HG03139 (cell line): Measurements from ENCODE around the gene MIB1.

ENCODE experiments used
- ATAC-seq: cut with Tn5 transposase; IDR thresholded peaks from one replicate; pipeline ENCODE4 v1.9.1; 2021; ENCODE audit not compliant: unreplicated experiment

The MIB1 gene

DNA sequence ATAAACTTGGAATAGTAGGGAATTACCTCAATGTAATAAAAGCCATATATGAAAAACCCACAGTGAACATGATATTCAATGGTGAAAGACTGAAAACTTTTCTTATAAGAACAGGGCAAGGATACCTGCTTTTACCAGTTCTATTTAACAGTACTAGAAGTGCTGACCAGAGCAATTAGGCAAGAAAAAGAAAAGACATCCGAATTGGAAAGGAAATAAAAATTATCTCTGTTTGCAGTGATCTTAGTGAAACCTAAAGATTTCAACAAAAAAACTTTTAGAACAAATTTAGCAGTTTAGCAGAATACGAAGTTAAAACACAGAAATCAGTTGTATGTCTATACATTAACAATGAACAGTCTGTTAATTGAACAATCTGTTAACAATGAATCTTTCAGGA is 69.1 kb downstream of the MIB1 start:
- no peak for ATAC-seq

- no peak for ATAC-seq
These were observed 74.5 kb downstream of the MIB1 start for GRCh38 chr18:21815101-21815500.

- ATAC-seq = no peak
These were observed 79.6 kb downstream of the MIB1 start for GRCh38 chr18:21820033-21820810.

GRCh38 chr18:21820811-21821143 is 80.2 kb downstream of the MIB1 start:
- ATAC-seq = no peak

GRCh38 chr18:21823848-21824247 is 83.3 kb downstream of the MIB1 start:
- ATAC-seq = no peak

DNA sequence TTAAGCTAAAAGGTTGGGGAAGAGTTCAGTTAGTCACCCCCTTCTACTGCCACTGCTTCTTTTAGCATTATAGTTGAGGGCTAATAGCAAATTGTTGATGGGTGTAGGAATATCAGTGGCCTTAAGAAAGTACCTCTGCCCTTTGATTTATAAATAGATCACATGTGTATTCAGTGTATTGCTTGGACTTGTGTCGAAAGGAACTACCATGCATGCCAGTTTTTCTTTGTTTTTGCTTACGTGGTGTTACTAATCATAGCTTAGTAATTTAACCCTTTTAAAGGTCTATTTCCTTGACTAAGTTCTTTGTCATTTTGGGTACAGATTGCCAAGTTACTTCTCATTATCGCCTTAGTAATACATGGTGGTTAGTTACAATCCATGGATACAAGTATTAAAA is 85.6 kb downstream of the MIB1 start:
- ATAC-seq = no peak

- ATAC-seq = no peak
These were observed 86.2 kb downstream of the MIB1 start for GRCh38 chr18:21826641-21827302.

DNA sequence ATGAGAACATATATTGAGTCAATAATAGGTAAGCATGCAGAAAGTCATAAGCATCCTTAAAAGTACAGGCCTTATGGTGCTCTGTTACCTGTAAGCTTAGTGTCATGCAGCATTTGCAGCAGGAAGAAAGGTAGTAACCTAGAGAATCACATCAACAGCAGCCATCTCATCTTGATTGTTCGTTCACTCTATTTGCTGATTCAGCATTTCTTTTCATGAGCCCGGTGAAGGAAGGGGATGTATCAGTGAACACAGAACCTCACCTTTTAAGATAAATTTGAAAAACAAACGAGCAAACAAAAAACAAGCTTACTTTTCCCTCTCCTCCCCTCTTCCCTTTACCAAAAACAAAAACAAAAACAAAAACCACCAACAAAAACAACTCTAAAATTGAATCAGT is 89.9 kb downstream of the MIB1 start:
- ATAC-seq = no peak

DNA sequence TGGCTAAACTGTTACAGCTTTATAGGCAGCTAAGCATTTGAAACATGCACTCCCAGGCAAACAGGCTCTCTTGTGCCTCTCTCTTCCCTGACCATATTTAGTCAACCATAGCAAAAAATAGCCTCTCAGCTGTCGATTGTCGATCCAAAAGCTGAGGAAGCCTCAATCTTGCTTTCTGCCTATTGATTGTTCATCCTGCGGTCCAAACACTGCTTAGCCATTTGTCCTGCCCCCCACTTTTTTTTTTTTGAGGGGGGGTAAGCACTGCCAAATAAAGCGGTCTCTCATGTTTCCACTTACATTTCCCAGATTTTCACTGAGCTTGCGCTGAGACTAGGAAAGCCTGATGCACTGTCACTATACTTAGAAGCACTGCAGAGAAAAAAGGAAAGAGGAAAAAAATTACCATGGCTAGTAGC is 90.8 kb downstream of the MIB1 start:
- ATAC-seq = no peak

DNA sequence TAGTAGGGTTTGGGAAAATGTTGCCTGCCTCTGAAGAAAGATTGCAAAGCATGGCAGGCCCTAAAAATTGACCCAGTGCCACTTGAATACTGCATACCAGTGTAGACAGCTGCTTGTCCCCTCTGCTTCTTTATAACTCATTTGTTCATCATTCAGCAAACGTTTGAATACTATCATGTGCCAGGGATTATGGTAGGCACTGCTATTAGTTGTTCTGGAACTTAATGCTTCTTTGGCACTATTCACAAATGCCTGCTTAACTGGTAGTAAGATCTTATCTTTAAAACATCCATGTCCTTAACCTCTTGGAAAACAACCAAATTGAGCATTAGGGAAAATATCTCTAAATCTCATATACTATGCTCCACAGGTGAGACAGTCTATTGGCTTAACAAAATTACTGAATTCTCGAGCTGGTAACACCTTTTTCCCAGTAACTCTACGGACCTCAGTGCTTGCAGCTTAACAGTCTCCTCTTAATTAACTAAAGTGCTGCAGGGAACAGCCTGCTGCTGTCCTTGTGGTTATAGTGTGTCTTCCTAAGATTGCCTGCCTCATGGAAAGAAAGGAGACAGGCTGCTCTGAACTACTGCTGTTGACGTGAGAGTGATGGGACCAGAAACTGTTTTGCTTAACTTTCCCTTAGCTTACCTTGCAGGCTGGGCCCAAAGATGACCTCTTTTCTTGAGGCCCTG is 93.2 kb downstream of the MIB1 start:
- ATAC-seq = no peak

GRCh38 chr18:21834299-21834660 is 93.7 kb downstream of the MIB1 start:
- no peak for ATAC-seq

DNA sequence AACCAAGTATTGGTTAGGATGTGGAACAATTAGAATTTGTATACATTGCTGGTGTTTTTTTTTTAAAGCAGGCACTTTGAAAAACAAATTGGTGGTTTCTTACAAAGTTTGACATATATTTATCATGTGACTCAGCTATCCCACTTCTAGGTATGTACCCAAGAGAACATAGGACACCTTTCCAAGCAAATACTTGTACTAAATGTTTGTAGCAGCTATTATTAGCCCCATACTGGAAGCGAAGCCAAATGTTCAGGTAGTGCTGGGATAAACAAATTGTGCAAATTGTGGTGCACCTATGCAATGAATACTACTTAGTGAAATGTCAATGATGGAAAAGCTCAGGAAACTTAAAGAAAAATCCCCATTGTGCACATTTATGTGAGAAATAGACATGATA is 101.0 kb downstream of the MIB1 start:
- ATAC-seq = no peak

- no peak for ATAC-seq
These were observed 102.7 kb downstream of the MIB1 start for GRCh38 chr18:21843341-21843740.

GRCh38 chr18:21851327-21851961 is 110.9 kb downstream of the MIB1 start:
- ATAC-seq = no peak

DNA sequence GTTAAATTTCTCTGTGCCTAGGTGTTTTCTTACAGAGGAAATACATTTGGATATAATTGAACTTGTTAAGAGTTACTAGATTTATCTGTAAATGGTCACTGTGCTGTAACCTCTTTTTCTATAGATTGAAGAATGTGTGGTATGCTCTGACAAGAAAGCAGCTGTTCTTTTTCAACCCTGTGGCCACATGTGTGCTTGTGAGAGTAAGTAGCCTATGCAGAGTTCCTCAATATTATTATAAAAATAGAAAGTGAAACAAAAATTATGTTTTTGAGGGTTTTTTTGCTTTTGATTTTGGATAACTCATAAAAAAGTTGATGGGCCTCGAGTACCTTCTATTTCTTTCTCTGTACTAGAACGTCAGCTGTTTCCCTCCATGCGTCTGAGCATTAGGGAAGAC is 112.4 kb downstream of the MIB1 start:
- peak; percentile 87 for ATAC-seq

- ATAC-seq = no peak
These were observed 113.4 kb downstream of the MIB1 start for GRCh38 chr18:21853775-21854552.

DNA sequence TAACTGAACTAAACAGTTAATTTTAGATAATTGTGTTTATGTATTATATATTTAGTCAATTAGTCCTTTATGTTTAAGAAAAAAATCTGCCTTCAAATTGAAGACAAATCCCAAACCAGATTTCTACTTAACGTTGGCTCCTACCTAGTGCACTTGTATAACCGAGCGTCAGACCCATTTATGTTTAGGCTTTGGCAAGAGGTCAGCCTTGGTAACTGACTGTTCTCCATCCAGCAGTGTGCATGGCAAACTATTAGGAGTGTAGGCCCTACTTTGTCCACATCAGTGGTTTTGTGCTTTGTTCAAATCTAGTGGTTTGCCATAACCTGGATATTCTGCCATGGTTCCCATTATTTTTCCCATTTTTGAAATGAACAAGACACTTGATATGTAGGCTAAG is 114.8 kb downstream of the MIB1 start:
- no peak for ATAC-seq

DNA sequence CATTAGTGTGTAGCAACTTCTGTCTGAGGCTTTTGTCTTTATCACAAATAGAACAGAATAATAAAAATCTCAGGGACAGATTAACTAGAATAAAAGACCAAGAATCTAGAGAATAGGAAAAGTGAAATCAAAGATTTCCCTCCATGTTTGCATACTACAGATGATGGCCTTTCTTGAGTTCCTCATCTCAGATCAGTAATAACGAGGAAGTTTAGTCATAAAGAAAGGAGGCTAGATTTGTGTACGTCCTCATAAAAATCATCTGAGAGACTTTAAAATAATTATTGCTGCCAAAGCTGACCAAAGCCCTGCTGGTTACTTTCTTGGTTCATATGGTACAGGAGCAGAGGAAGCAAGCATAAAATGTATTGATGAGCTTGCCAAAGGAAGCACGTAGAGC is 117.3 kb downstream of the MIB1 start:
- no peak for ATAC-seq

- ATAC-seq = no peak
These were observed 118.0 kb downstream of the MIB1 start for GRCh38 chr18:21858544-21858943.

DNA sequence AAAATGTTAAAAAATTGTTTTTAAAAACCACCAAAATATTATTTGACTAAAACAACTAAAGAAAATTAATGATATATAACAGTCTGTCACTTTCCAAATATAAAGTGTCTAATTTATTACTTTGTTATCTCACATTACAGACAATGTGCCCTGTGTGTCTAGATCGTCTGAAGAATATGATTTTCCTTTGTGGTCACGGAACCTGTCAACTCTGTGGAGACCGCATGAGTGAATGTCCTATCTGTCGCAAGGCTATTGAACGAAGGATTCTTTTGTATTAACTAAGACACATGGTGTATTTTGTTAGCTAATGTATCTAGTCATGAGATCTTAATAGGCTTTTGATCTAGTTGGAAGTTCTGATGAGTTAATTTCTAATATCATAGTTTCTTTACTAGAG is 123.8 kb downstream of the MIB1 start:
- ATAC-seq = no peak

- no peak for ATAC-seq
These were observed 124.5 kb downstream of the MIB1 start for GRCh38 chr18:21865043-21865442.
